Stimulated activated CD8-positive, alpha-beta memory T cell treated with anti-CD3 and anti-CD28 coated beads, Interleukin-12 subunit alpha, Interleukin-12 subunit beta, amount 100 ng/mL, for 4 hours (primary cell): ENCODE results near the gene SPSB1.

Experiments
- DNase-seq: peaks from one replicate; pipeline ENCODE4 v3.0.0-alpha.2; 2020; ENCODE audit warnings: low read depth

The SPSB1 gene

GRCh38 chr1:9292361-9293240, at the start of gene SPSB1:
Gene SPSB1, plus strand, starts transcription at chr1:9292894. Its CDS starts 62,998 bp downstream, at chr1:9355892.
- DNase-seq: peak; percentile 38

- DNase-seq: no peak
Observed at GRCh38 chr1:9243066-9243739, 49.5 kb upstream of the SPSB1 start.

DNA sequence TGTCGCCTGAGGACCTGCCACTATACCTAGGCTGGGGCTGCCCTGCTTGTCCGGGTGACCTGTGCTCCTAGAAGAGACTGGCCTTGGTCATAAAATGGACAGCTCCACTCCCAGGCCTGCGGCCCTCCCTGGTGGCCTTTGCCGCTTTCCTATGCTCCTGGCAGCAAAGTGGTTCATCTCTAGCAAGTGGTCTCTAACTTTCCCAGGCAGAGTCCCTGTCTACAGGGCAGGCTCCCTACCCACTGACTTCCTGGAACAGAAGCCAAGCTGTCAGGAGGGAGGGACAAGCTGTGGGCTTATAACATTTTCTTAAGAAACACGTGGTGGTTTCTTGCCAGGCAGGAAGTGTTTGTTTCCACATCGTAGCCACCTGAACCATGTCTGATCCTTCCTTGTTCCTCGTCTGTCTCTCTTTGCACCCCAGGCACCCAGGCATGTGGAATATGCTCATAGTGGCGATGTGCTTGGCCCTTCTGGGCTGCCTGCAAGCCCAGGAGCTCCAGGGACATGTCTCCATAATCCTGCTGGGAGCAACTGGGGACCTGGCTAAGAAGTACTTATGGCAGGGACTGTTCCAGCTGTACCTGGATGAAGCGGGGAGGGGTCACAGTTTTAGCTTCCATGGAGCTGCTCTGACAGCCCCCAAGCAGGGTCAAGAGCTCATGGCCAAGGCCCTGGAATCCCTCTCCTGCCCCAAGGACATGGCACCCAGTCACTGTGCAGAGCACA, 48.0 kb upstream of the SPSB1 start:
- DNase-seq: no peak

DNA sequence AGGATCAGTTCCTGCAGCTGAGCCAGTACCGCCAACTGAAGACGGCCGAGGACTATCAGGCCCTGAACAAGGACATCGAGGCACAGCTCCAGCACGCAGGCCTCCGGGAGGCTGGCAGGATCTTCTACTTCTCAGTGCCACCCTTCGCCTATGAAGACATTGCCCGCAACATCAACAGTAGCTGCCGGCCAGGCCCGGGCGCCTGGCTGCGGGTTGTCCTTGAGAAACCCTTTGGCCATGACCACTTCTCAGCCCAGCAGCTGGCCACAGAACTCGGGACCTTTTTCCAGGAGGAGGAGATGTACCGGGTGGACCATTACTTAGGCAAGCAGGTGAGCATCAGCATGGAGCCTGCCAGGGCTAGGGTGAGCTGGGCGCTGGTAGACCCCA, 47.5 kb upstream of the SPSB1 start:
- no peak for DNase-seq

- no peak for DNase-seq
Observed at GRCh38 chr1:9245661-9246060, 47.0 kb upstream of the SPSB1 start.

DNA sequence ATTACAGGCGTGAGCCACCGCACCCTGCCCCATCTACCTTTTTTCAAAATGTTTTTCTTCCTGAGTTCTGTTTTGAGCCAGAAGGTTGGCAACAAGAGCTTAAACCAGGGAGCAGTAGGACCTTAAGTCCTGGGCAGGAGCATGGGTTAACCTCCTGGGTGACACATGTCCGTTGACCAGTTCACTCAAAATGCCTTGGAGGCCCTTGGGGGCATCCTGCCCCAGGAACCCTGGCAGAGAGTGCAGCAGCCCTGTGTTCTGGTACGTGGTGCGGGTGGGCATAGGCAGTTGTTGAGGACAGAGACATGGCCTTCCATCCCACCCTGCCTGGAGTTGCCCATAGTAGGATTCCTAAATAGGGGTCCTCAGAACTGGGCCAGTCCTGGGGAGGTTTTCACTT, 46.5 kb upstream of the SPSB1 start:
- no peak for DNase-seq

DNA sequence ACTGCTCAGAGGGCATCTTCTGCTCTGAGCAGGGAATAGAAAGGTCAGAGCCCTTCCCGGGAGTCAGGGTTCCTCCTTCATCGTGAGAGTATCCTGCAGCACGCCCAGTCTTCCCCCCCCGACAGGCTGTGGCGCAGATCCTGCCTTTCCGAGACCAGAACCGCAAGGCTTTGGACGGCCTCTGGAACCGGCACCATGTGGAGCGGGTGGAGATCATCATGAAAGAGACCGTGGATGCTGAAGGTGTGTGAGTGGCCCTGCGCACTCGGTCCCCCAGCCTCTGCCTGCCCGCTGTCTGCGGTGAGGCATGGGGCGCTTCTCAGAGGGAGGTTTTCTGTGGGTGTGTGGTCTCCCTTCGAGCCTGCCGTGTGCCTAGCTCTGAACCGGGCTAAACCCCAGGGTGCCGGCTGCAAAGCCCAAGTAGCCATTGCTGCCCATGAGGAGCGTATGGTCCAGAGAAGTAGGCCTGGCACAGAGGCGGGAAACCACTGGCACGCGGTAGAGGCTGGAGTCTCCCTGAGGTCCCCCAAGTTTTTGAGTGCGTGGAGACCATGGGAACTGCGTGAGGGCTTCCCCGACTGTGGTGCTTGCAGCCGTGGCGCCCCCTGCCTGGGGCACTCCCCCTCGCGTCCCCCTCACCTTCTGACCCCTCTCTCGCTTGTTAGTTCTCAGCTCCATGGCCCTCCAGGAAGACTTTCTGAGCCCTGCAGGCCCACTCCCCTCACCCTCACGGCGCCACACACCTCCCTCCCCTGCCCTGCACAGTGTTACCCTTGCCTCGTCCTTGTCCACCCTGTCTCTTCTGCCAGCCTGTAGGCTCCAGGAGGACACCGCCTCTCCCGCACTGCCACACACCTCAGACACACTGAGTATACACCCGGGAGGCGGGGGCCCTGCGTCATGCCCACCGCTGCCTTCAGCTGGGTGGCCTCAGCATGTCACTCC, 45.6 kb upstream of the SPSB1 start:
- no peak for DNase-seq

- DNase-seq: no peak
Observed at GRCh38 chr1:9247894-9248293, 44.8 kb upstream of the SPSB1 start.

- no peak for DNase-seq
Observed at GRCh38 chr1:9248341-9249262, 44.1 kb upstream of the SPSB1 start.

GRCh38 chr1:9249263-9249533, 43.5 kb upstream of the SPSB1 start:
- DNase-seq: no peak

- DNase-seq: no peak
Observed at GRCh38 chr1:9249534-9250410, 42.9 kb upstream of the SPSB1 start.

GRCh38 chr1:9250411-9251381, 42.0 kb upstream of the SPSB1 start:
- no peak for DNase-seq

DNA sequence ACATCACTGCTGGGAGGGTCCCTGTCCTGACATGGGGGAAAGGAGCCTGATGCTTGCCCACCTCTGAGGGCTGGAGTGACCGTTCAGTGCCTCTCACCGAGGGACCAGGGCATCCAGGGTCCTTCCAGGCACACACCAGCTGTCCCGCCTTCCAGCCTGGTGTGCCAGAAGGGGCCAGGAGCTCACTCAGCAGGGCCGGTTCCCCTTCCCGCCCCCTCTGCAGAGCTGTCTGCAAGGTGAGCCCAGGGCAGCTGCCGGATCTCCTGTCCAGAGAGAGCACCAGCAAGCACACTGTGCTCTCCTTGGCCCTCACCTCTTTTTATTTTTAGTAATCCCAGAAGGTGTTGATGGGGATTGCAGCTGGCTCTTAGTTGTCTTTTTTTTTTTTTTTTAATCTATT, 41.2 kb upstream of the SPSB1 start:
- DNase-seq: no peak

- DNase-seq: no peak
Observed at GRCh38 chr1:9253004-9253403, 39.7 kb upstream of the SPSB1 start.

- DNase-seq: no peak
Observed at GRCh38 chr1:9253453-9254105, 39.1 kb upstream of the SPSB1 start.

DNA sequence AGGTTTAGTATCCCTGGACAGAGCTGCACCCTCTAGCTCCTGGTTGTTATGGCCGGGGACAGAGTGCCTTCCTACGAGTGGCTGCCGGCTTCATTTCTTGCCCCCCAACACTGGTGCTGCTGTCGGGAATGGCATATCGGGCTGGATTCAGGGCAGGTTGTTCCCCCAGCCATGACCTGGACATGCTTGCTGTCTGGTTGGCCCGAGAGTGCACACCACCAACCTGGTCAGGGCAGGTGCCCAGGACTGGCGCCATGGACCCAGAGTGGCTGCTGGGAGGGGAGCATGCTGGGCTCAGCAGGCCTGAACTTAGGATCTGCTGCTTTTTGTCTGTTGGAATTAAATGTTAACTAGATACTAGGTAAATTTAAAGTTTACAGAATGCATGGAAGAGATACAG, 36.4 kb upstream of the SPSB1 start:
- DNase-seq: no peak

GRCh38 chr1:9257851-9258250, 34.8 kb upstream of the SPSB1 start:
- DNase-seq: no peak

GRCh38 chr1:9258629-9259028, 34.1 kb upstream of the SPSB1 start:
- DNase-seq: no peak
